Hematopoietic multipotent progenitor cell treated with erythropoietin and hydrocortisone succinate and interleukin-3 and kit ligand, for 8 days (in vitro differentiated cells): ENCODE measurements around the gene GPRC5A.

ENCODE experiments used
- DNase-seq: peaks from one replicate; pipeline ENCODE4 v3.0.0-alpha.2; 2015

GPRC5A gene

GRCh38 chr12:12885096-12885792 lies 6.1 kb upstream of the GPRC5A start:
- DNase-seq, result no peak

- DNase-seq, result no peak
Measured at GRCh38 chr12:12887471-12887870, 3.9 kb upstream of the GPRC5A start.

GRCh38 chr12:12889701-12890100 lies 1.7 kb upstream of the GPRC5A start:
- DNase-seq, result no peak

- peak; percentile 29 for DNase-seq
Measured at GRCh38 chr12:12890543-12891079, 751 bp upstream of the GPRC5A start.

GRCh38 chr12:12891881-12892355 lies 556 bp downstream of the GPRC5A start:
- DNase-seq, result no peak

DNA sequence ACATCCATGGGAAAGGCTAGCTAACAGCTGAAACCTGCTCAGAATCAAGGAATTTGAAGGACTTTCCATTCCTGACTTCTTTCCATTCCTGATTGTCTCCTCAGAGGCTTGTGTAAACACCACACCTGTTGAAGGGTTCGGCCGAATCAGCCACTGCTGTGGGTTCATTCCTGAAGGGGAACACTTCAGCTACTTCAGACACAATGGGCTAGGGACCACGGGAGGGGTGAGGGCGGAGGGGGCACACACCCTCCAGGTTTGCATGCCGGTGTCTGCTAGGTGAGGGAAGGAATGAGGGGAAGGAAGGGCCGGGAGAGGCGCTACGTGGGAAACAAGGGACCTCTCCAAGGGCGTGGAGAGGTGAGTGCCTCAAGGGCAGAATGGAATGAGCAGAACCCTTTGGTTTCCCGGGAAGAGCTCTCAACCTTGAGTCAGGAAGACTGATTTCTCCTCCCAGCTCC lies 1.3 kb downstream of the GPRC5A start:
- DNase-seq, result no peak

DNA sequence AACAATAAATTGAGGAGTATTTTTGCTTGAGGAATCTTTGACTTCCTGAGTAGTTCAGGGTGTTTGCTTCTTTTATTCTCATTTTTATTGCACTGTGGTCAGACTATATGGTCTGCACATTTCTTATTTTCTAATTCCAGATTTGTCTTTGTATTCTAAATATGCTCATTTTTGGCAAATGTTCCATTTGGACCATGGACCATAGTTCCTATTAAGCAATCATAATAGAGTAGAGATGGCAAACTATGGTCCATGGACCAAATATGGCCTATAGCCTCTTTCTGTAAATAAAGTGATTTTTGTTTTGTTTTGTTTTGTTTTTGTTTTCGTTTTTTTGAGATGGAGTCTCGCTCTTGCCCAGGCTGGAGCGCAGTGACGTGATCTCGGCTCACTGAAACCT lies 2.1 kb downstream of the GPRC5A start:
- DNase-seq, result no peak

DNA sequence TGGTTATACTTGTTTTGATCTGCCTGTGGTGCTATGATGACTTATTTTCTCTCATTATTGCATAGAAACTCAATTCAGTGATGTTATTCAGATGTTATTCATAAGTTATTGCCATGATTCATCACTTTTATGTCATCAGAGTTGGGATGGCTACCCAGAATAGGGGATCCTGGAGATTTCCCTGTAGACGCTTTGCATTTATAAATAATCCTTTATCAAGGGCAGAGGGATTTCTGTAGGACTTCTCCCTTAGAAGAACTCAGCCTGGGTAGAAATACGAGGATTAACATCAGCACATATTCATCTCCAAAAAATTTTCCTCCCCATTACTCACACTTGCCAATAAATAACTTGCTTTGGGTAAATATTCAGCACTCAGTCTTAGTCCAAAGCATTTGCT lies 4.9 kb downstream of the GPRC5A start:
- no peak for DNase-seq

GRCh38 chr12:12897302-12897701 lies 5.9 kb downstream of the GPRC5A start:
- no peak for DNase-seq

- DNase-seq, result no peak
Measured at GRCh38 chr12:12898136-12898717, 6.9 kb downstream of the GPRC5A start.

DNA sequence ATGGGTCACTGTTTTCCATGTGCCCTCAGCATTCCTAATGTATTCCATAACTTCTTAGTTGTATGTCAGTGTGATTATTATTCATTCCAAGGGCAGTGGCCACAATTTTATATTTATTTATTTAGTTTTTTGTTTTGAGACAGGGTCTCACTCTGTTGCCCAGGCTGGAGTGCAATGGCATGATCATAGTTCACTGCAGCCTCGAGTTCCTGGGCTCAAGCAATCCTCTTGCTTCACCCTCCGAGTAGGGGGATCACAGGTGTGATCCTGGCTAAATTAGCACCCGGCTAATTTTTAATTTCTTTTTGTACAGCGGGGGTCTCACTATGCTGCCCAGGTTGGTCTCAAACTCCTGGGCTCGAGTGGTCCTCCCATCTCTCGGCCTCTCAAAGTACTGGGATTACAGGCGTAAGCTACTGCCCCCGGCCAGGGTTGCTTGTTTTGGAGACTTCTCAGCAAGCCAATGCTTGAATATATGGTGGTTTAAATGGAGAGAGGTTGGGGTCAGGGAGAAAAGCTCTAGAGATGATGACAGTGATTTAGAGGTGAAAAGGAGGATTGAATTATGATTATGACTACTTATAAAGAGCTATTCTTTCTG lies 7.6 kb downstream of the GPRC5A start:
- DNase-seq, result no peak

GRCh38 chr12:12899530-12900380 lies 8.4 kb downstream of the GPRC5A start:
- DNase-seq, result no peak

DNA sequence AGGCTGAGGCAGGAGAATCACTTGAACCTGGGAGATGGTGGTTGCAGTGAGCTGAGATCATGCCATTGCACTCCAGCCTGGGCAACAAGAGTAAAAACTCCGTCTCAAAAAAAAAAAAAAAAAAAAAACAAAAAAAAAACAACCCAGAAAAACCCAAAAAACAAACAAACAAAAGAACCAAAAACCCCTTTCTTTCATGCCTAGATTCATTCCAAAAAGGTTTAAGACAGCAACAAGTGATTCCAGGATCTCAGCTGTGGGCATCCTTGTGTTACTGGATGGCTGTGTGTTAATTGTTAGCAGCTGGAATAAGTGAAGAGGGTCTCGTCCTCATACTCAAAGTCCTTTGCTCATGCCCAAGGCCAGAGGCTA lies 9.4 kb downstream of the GPRC5A start:
- DNase-seq, result no peak

GRCh38 chr12:12901158-12901791 lies 9.9 kb downstream of the GPRC5A start:
- DNase-seq, result no peak

DNA sequence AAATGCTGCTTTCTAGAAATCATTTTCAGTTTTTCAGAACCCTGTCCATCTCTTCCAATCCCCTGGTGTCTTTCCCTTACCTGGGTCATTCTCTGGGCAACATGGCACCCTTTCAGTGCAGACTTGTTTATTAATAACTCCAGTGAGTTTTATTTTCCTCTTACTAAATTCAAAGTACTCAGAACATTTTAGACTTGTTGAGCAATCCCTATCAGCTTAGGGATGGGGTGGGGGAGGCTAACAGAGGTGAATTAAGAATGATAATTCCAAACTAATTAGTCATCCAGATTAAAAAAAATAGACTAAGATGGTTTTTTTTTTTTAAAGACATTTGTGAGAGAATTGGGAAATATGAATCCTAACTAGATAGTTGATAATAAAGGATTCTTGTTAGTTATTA lies 10.7 kb downstream of the GPRC5A start:
- no peak for DNase-seq

GRCh38 chr12:12903642-12904609 lies 12.6 kb downstream of the GPRC5A start:
- no peak for DNase-seq

DNA sequence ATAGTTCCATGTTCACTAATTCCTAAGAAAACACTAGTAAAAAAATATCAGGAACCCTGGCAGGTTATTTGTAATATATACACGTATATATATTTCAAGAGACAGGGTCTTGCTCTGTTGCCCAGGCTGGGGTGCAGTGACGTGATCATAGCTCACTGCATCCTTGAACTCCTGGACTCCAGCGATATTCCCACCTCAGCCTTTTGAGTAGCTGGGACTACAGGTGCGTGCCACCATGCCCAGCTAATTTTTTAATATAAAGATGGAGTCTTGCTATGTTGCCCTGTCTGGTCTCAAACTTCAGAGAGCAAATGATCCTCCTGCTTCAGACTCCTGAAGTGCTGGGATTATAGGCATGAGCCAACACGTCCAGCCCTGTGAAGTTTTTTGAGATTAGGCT lies 16.2 kb downstream of the GPRC5A start:
- no peak for DNase-seq

DNA sequence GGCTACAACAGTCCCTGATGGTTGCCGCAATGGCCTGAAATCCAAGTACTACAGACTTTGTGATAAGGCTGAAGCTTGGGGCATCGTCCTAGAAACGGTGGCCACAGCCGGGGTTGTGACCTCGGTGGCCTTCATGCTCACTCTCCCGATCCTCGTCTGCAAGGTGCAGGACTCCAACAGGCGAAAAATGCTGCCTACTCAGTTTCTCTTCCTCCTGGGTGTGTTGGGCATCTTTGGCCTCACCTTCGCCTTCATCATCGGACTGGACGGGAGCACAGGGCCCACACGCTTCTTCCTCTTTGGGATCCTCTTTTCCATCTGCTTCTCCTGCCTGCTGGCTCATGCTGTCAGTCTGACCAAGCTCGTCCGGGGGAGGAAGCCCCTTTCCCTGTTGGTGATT lies 16.9 kb downstream of the GPRC5A start:
- no peak for DNase-seq

- no peak for DNase-seq
Measured at GRCh38 chr12:12908711-12909110, 17.3 kb downstream of the GPRC5A start.

DNA sequence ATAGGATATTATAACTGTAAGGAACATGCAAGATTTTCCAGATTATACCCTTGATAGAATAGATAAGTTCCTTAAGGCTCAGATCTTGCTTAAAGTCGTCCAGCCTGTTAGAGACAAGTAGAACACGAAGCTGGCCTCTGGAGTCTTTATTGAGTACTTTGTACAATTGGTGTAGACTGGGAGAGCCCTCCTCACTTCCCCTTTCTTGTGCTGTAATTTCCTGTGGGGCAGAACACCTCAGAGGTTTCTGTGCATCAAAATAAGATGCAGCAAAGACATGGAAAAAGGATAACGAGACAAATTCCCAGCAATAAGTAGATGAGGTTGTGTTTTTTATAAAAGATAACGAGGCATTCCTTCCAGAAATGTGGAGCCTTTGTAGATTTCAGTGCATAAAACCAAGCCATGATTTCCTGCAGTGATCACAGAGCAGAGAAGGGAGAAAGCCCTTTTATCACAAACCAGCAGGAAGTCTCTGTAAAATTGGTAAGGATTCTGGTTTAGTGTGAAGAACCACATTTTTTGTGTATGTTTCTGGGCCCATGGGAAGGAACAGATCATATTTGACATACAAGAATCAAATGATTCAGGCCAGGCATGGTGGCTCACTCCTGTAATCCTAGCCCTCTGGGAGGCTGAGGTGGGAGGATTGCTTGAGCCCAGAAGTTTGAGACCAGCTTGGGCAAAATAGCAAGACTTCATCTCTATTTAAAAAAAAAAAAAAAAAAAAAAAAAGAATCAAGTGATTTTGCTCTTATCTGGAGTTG lies 18.0 kb downstream of the GPRC5A start:
- DNase-seq, result no peak

DNA sequence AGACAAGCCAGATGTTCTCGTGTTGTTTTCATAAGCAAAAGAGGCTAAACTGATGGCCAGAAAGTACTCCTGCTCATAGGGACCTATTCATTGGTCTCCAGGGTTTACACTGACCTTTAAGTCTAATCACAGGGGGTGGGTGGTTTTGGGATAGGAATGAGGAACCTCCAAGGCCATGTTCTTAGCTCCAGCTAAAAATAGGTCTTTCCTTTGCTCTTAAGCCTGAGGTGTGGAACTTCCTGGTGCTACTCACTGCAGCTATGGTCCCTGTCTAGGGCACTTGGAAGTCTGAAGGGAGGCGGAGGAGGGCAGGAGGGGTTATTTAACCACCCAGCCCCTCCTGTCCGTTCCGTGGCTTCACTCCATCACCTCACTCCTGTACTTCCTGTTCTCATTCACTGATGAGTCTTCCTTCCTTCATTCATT lies 18.6 kb downstream of the GPRC5A start:
- DNase-seq, result peak; percentile 21
